ENCODE data around the gene PRMT7. TPM values are rescaled to one million over a fixed set of nuclear protein-coding genes. Genes with fewer than 3 reads are reported as not detected.

The PRMT7 gene
- total RNA-seq, 2 experiments from 2014 or later = 62.7 to 70.7 TPM

- POLR2A ChIA-PET = interaction anchor here (0.6 to 1.4 kb wide), 3 partner anchors 10 to 640 kb away, joined by 3 to 5 read pairs (median 3); partner anchors contain the start of genes PRMT7 and SLC7A6OS
- Mint-ChIP-seq H3K4me1 (peaks cover 13% of the 10 kb centered on the region), H3K36me3 (ENCODE audit: low read depth) (peaks cover 69% of the 10 kb centered on the region), H3K27me3 (no peaks in the 10 kb centered on the region), H3K27ac (peak overlapping the region; percentile 56), H3K9me3 (ENCODE audit: low read depth) (no peaks in the 10 kb centered on the region), H3K4me3 (no peak overlapping the region)
- CTCF ChIA-PET = interaction anchor here (0.6 to 3.8 kb wide), 12 partner anchors 9 to 68 kb away, joined by 3 to 17 read pairs (median 5); partner anchors contain the start of genes PRMT7, SLC7A6 and SLC7A6OS
- intact Hi-C loops (cut with DNase I, micrococcal nuclease) = no loop called here
- no peak for ATAC-seq
- no peak for DNase-seq
These were observed 9.9 kb upstream of the PRMT7 start for GRCh38 chr16:68300734-68301459.

GRCh38 chr16:68306633-68307032 is 4.2 kb upstream of the PRMT7 start:
- Mint-ChIP-seq H3K9me3 (ENCODE audit: low read depth) (no peaks in the 10 kb centered on the region), H3K4me3 (no peak overlapping the region), H3K27me3 (no peaks in the 10 kb centered on the region), H3K36me3 (ENCODE audit: low read depth) (peaks cover 49% of the 10 kb centered on the region), H3K27ac (no peak overlapping the region), H3K4me1 (peaks cover 23% of the 10 kb centered on the region)
- POLR2A ChIA-PET = no interaction called here
- ATAC-seq (no peak), DNase-seq (no peak)
- CTCF ChIA-PET = interaction anchor here (1.0 to 6.0 kb wide), 4 partner anchors 10 to 44 kb away, joined by 3 to 32 read pairs (median 4); no protein-coding TSS in a partner anchor
- intact Hi-C loops (cut with DNase I, micrococcal nuclease) = no loop called here

- peak overlapping the region; percentile 92 for H3K27ac Mint-ChIP-seq
- intact Hi-C loops (cut with DNase I, micrococcal nuclease) = loop anchor here (1.0 to 2.0 kb wide), 4 partner anchors 23 to 503 kb away; partner anchors contain the start of genes CENPT (in 1 of the 2), RANBP10 (in 1 of the 2), SLC7A6 (in 1 of the 2) and TSNAXIP1 (in 1 of the 2)
- ChIA-PET CTCF (interaction anchor here (0.6 kb wide), 1 partner anchor 21 kb away, joined by 3 read pairs; no protein-coding TSS in a partner anchor), POLR2A (no interaction called here)
- H3K36me3 Mint-ChIP-seq (ENCODE audit: low read depth) = peaks cover 39% of the 10 kb centered on the region
- H3K27me3 Mint-ChIP-seq = no peaks in the 10 kb centered on the region
- no peaks in the 10 kb centered on the region for H3K9me3 Mint-ChIP-seq (ENCODE audit: low read depth)
- DNase-seq = no peak
- no peak for ATAC-seq
- H3K4me1 Mint-ChIP-seq = peaks cover 38% of the 10 kb centered on the region
- peak overlapping the region; percentile 90 for H3K4me3 Mint-ChIP-seq
These were observed 1.0 kb upstream of the PRMT7 start for GRCh38 chr16:68309799-68310198.

- H3K4me1 Mint-ChIP-seq = peaks cover 42% of the 10 kb centered on the region
- no peak for ATAC-seq
- peak overlapping the region; percentile 90 for H3K4me3 Mint-ChIP-seq
- DNase-seq = no peak
- CTCF ChIA-PET = interaction anchor here (0.5 to 2.4 kb wide), 16 partner anchors 10 to 48 kb away, joined by 3 to 18 read pairs (median 6); partner anchors contain the start of gene SLC7A6
- H3K36me3 Mint-ChIP-seq (ENCODE audit: low read depth) = peaks cover 39% of the 10 kb centered on the region
- H3K27me3 Mint-ChIP-seq = no peaks in the 10 kb centered on the region
- peak overlapping the region; percentile 92 for H3K27ac Mint-ChIP-seq
- POLR2A ChIA-PET = interaction anchor here (0.9 to 2.0 kb wide), 8 partner anchors 9 to 226 kb away, joined by 3 to 19 read pairs (median 6); partner anchors contain the start of genes NFATC3 and SLC7A6
- intact Hi-C loops (cut with DNase I, micrococcal nuclease) = loop anchor here (1.0 to 2.0 kb wide), 4 partner anchors 24 to 504 kb away; partner anchors contain the start of genes CENPT (in 1 of the 2), RANBP10 (in 1 of the 2), SLC7A6 (in 1 of the 2) and TSNAXIP1 (in 1 of the 2)
- no peaks in the 10 kb centered on the region for H3K9me3 Mint-ChIP-seq (ENCODE audit: low read depth)
These were observed 414 bp upstream of the PRMT7 start for GRCh38 chr16:68310437-68310773.

GRCh38 chr16:68313116-68313515 is 2.3 kb downstream of the PRMT7 start:
- no peak for DNase-seq
- intact Hi-C loops (cut with DNase I, micrococcal nuclease) = no loop called here
- Mint-ChIP-seq H3K4me1 (peaks cover 36% of the 10 kb centered on the region), H3K36me3 (ENCODE audit: low read depth) (peaks cover 39% of the 10 kb centered on the region), H3K27ac (no peak overlapping the region), H3K27me3 (no peaks in the 10 kb centered on the region), H3K4me3 (no peak overlapping the region), H3K9me3 (ENCODE audit: low read depth) (no peaks in the 10 kb centered on the region)
- CTCF ChIA-PET = no interaction called here
- POLR2A ChIA-PET = no interaction called here
- no peak for ATAC-seq

- DNase-seq (peak; percentile 81), ATAC-seq (peak; percentile 100)
- Mint-ChIP-seq H3K4me3 (no peak overlapping the region), H3K27ac (peak overlapping the region; percentile 74), H3K27me3 (no peaks in the 10 kb centered on the region), H3K4me1 (peaks cover 27% of the 10 kb centered on the region), H3K36me3 (ENCODE audit: low read depth) (peaks cover 37% of the 10 kb centered on the region), H3K9me3 (ENCODE audit: low read depth) (no peaks in the 10 kb centered on the region)
- CTCF ChIA-PET = interaction anchor here (0.6 to 19.5 kb wide), 6 partner anchors 8 to 1734 kb away, joined by 3 to 517 read pairs (median 8); partner anchors contain the start of genes PRMT7, SLC7A6 and SLC7A6OS
- POLR2A ChIA-PET = interaction anchor here (0.7 to 1.4 kb wide), 5 partner anchors 9 to 166 kb away, joined by 5 to 8 read pairs (median 7); partner anchors contain the start of genes PRMT7, SLC7A6 and SLC7A6OS
- intact Hi-C loops (cut with DNase I, micrococcal nuclease) = loop anchor here (1.0 to 2.0 kb wide), 2 partner anchors 8 to 55 kb away; partner anchors contain the start of genes PRMT7 (in 1 of the 2) and SLC7A6 (in 1 of the 2)
These were observed 8.5 kb downstream of the PRMT7 start for GRCh38 chr16:68319185-68319908.

- Mint-ChIP-seq H3K4me1 (peaks cover 28% of the 10 kb centered on the region), H3K27ac (no peak overlapping the region), H3K4me3 (no peak overlapping the region), H3K27me3 (no peaks in the 10 kb centered on the region), H3K9me3 (ENCODE audit: low read depth) (no peaks in the 10 kb centered on the region), H3K36me3 (ENCODE audit: low read depth) (peaks cover 33% of the 10 kb centered on the region)
- CTCF ChIA-PET = interaction anchor here (0.9 to 19.5 kb wide), 3 partner anchors 41 to 79 kb away, joined by 3 to 517 read pairs (median 6); partner anchors contain the start of genes PLA2G15 and SLC7A6
- POLR2A ChIA-PET = no interaction called here
- ATAC-seq (no peak), DNase-seq (no peak)
- intact Hi-C loops (cut with DNase I, micrococcal nuclease) = no loop called here
These were observed 13.5 kb downstream of the PRMT7 start for GRCh38 chr16:68324336-68324735.

- ChIA-PET CTCF (interaction anchor here (1.2 to 19.5 kb wide), 2 partner anchors 25 to 58 kb away, joined by 3 to 517 read pairs; partner anchors contain the start of gene SLC7A6), POLR2A (no interaction called here)
- intact Hi-C loops (cut with DNase I, micrococcal nuclease) = loop anchor here in 1 of 2 experiments (5.0 kb wide), 1 partner anchor 233 kb away; no protein-coding TSS in a partner anchor
- peaks cover 33% of the 10 kb centered on the region for H3K36me3 Mint-ChIP-seq (ENCODE audit: low read depth)
- no peak overlapping the region for H3K27ac Mint-ChIP-seq
- H3K4me3 Mint-ChIP-seq = no peak overlapping the region
- ATAC-seq (no peak), DNase-seq (no peak)
- H3K9me3 Mint-ChIP-seq (ENCODE audit: low read depth) = no peaks in the 10 kb centered on the region
- peaks cover 22% of the 10 kb centered on the region for H3K4me1 Mint-ChIP-seq
- no peaks in the 10 kb centered on the region for H3K27me3 Mint-ChIP-seq
These were observed 14.1 kb downstream of the PRMT7 start for GRCh38 chr16:68324780-68325357.

- H3K27ac Mint-ChIP-seq = peak overlapping the region; percentile 40
- peaks cover 26% of the 10 kb centered on the region for H3K4me1 Mint-ChIP-seq
- H3K27me3 Mint-ChIP-seq = no peaks in the 10 kb centered on the region
- ChIA-PET CTCF (interaction anchor here (0.6 to 19.5 kb wide), 29 partner anchors 9 to 1254 kb away, joined by 3 to 517 read pairs (median 4); partner anchors contain the start of genes PRMT7, SLC7A6 and SLC7A6OS), POLR2A (no interaction called here)
- H3K4me3 Mint-ChIP-seq = no peak overlapping the region
- ATAC-seq (peak; percentile 97), DNase-seq (peak; percentile 87)
- intact Hi-C loops (cut with DNase I, micrococcal nuclease) = loop anchor here (1.0 to 5.0 kb wide), 4 partner anchors 17 to 236 kb away; partner anchors contain the start of gene PRMT7 (in 1 of the 2)
- peaks cover 40% of the 10 kb centered on the region for H3K36me3 Mint-ChIP-seq (ENCODE audit: low read depth)
- H3K9me3 Mint-ChIP-seq (ENCODE audit: low read depth) = no peaks in the 10 kb centered on the region
These were observed 17.5 kb downstream of the PRMT7 start for GRCh38 chr16:68328151-68328859.

GRCh38 chr16:68328860-68329390 is 18.1 kb downstream of the PRMT7 start:
- peaks cover 39% of the 10 kb centered on the region for H3K36me3 Mint-ChIP-seq (ENCODE audit: low read depth)
- no peaks in the 10 kb centered on the region for H3K9me3 Mint-ChIP-seq (ENCODE audit: low read depth)
- ChIA-PET POLR2A (interaction anchor here (0.7 kb wide), 1 partner anchor 81 kb away, joined by 9 read pairs; no protein-coding TSS in a partner anchor), CTCF (interaction anchor here (0.7 to 19.5 kb wide), 26 partner anchors 9 to 1254 kb away, joined by 3 to 517 read pairs (median 4); partner anchors contain the start of genes PRMT7, SLC7A6 and SLC7A6OS)
- H3K27me3 Mint-ChIP-seq = no peaks in the 10 kb centered on the region
- DNase-seq (no peak), ATAC-seq (no peak)
- peaks cover 26% of the 10 kb centered on the region for H3K4me1 Mint-ChIP-seq
- H3K27ac Mint-ChIP-seq = no peak overlapping the region
- intact Hi-C loops (cut with DNase I, micrococcal nuclease) = loop anchor here (1.0 to 5.0 kb wide), 4 partner anchors 18 to 237 kb away; partner anchors contain the start of gene PRMT7 (in 1 of the 2)
- no peak overlapping the region for H3K4me3 Mint-ChIP-seq

Data from activated CD4-positive, alpha-beta T cell treated with anti-CD3 and anti-CD28 coated beads for 36 hours (primary cell).